Activated CD4-positive, alpha-beta T cell treated with anti-CD3 and anti-CD28 coated beads for 36 hours (primary cell): ENCODE results near the gene RTN4RL1. TPM values are rescaled to one million over a fixed set of nuclear protein-coding genes. Genes with fewer than 3 reads are reported as not detected.
A peak's percentile ranks its signal among the peaks of the same experiment; 100 is the strongest.
"Not testable (repeated sequence)": the region's sequence is repeated elsewhere in the genome, so short reads cannot be mapped to it uniquely, and the experiment has no call there.

Experiments used
- ATAC-seq: fragments of 200-7000 bp; cut with Tn5 transposase; one replicate; pipeline ENCODE4 v1.10.0; 2021; ENCODE audit warnings: mild to moderate bottlenecking, moderate library complexity
- CTCF ChIA-PET: fragments of 350-600 bp; sonication (Branson Sonifier 250); formaldehyde crosslinking; loops from one replicate; lab custom pipeline; 2021; ENCODE audit warnings: antibody characterized with exemption; lab: Charles Lee
- POLR2A ChIA-PET: fragments of 350-600 bp; sonication (Branson Sonifier 250); formaldehyde crosslinking; loops from one replicate; lab custom pipeline; 2021; ENCODE audit warnings: antibody characterized with exemption, inconsistent platforms; lab: Charles Lee
- DNase-seq: peaks from one replicate; pipeline ENCODE4 v3.0.0-alpha.2; 2020
- H3K27ac Mint-ChIP-seq: one replicate; pipeline ENCODE4 v1.8.0; 2021; ENCODE audit warnings: mixed read lengths
- H3K27me3 Mint-ChIP-seq: one replicate; pipeline ENCODE4 v1.8.0; 2021; ENCODE audit warnings: mixed read lengths
- H3K36me3 Mint-ChIP-seq: one replicate; pipeline ENCODE4 v1.8.0; 2021; ENCODE audit warnings: low read depth, mixed read lengths
- H3K4me1 Mint-ChIP-seq: one replicate; pipeline ENCODE4 v1.8.0; 2021; ENCODE audit warnings: mixed read lengths
- H3K4me3 Mint-ChIP-seq: one replicate; pipeline ENCODE4 v1.8.0; 2021; ENCODE audit warnings: mild to moderate bottlenecking, moderate library complexity, mixed read lengths
- H3K9me3 Mint-ChIP-seq: one replicate; pipeline ENCODE4 v1.8.0; 2021; ENCODE audit warnings: low read depth, mixed read lengths
- intact Hi-C, 2 experiments: fragments of 100-400 bp; cut with DNase I in 1 of 2; cut with micrococcal nuclease in 1 of 2; formaldehyde crosslinking; loops; one replicate each; pipeline versions ENCODE4 v1.14.2 to v1.15.1; 2022 to 2024; cut with DNase I, micrococcal nuclease
- microRNA-seq: library from miRNA; unstranded; fragments of <30 nt; microRNA quantifications from one replicate; pipeline ENCODE4 v1.2.0, GENCODE V29; 2021; ENCODE audit warnings: borderline replicate concordance
- total RNA-seq, 2 experiments: library from RNA; stranded (reverse); gene quantifications; one replicate each; pipeline ENCODE4 v1.2.3, GENCODE V29; 2021

RTN4RL1 gene
- total RNA-seq, 2 experiments from 2014 or later, result 0.11 to 0.18 TPM

DNA sequence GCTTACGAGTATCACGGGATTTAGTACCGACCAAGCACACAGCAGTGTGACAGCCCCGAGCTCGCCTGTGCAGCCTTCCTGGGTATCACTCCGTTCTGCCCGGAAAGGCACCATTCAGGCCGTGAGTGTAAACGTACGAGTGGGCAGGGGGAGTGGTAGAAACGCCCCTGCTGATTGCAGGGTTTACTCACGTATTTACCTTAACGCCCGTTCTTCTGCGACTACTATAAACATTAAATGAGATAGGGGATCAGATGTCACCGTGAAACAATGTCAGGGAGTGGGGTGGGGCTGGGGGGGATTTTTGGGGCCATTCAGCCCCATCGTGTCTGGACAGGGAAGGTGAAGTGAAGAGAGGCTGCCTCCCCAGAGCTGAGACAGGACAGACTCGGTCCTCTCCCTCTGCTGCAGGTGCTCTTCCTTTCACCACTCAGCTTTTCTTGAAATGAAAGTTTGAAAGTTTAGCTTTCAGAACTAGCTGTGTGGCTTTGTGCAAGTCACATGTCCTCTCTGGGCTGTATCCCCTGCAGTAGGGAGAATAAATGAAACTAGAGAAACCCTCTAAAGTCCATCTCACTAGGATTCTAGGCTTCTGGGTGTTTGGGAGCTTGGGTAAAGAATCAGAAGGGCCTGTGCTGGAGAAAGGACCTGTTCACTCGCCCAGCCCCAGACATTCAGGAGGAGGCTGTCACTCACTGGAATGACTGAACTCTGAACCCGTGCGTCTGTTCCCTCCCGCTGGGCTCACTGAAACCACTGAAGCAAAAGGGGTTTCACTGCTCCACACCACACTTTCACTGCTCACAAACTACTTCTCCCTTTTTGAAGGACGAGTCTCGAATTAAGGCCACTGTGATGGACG lies 128.7 kb downstream of the RTN4RL1 start:
- Mint-ChIP-seq H3K4me3 (no peak overlapping the region), H3K27ac (no peak overlapping the region), H3K36me3 (peaks cover 51% of the 10 kb centered on the region), H3K9me3 (no peaks in the 10 kb centered on the region), H3K4me1 (no peaks in the 10 kb centered on the region), H3K27me3 (no peaks in the 10 kb centered on the region)
- DNase-seq (no peak), ATAC-seq (no peak)
- ChIA-PET CTCF (interaction anchor here (0.6 kb wide), 1 partner anchor 422 kb away, joined by 3 read pairs; no protein-coding TSS in a partner anchor), POLR2A (no interaction called here)
- intact Hi-C loops, result no loop called here

DNA sequence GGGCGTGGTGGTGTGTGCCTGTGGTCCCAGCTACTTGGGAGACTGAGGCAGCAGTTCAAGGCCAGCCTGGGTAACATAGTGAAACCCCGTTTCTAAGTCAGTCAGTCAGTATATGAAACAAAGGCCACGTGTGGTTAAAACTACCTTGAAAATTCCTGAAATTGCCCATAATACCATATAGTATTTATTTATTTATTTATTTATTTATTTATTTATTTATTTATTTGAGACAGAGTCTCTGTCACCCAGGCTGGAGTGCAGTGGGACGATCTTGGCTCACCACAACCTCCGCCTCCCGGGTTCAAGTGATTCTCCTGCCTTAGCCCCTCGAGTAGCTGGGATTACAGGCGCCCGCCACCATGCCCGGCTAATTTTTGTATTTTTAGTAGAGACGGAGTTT lies 129.7 kb downstream of the RTN4RL1 start:
- H3K4me3 Mint-ChIP-seq, POLR2A ChIA-PET, intact Hi-C loops, H3K9me3 Mint-ChIP-seq, ATAC-seq, H3K27ac Mint-ChIP-seq, H3K27me3 Mint-ChIP-seq, DNase-seq, H3K4me1 Mint-ChIP-seq: not testable (repeated sequence)
- peaks cover 57% of the 10 kb centered on the region for H3K36me3 Mint-ChIP-seq
- CTCF ChIA-PET, result interaction anchor here (0.6 to 1.3 kb wide), 3 partner anchors 13 to 423 kb away, joined by 3 to 4 read pairs (median 3); no protein-coding TSS in a partner anchor

DNA sequence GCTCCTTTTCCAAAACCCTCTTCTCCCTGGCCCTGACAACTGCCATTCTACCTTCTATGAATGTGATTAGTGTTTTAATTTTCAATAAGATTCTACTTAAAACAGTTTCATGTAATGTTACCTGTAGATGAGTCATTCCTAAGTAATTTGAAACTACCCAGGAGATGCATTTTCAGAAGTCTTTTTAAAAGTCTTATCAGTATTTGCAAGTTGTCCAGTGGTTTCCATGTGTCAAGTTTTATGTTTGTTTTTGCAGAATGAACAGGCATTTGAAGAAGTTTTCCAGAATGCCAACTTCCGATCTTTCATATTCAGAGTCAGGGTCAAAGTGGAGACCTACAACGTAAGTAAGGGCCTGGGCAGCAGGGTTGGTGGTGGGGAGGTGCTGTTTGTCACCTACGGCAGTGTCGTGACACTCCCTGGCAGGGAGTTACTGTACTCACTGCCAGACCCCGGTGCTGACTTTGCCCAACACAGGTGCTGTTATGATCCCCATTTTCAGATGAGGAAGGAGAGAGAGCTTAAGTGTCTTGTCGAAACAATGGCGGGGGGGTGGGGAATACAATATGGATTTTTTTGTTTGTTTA lies 130.3 kb downstream of the RTN4RL1 start:
- Mint-ChIP-seq H3K36me3 (peaks cover 57% of the 10 kb centered on the region), H3K27ac (no peak overlapping the region), H3K27me3 (no peaks in the 10 kb centered on the region), H3K4me3 (no peak overlapping the region), H3K4me1 (peaks cover 2% of the 10 kb centered on the region), H3K9me3 (no peaks in the 10 kb centered on the region)
- ChIA-PET POLR2A (no interaction called here), CTCF (interaction anchor here (1.3 kb wide), 1 partner anchor 14 kb away, joined by 4 read pairs; no protein-coding TSS in a partner anchor)
- intact Hi-C loops, result no loop called here
- DNase-seq (no peak), ATAC-seq (no peak)

DNA sequence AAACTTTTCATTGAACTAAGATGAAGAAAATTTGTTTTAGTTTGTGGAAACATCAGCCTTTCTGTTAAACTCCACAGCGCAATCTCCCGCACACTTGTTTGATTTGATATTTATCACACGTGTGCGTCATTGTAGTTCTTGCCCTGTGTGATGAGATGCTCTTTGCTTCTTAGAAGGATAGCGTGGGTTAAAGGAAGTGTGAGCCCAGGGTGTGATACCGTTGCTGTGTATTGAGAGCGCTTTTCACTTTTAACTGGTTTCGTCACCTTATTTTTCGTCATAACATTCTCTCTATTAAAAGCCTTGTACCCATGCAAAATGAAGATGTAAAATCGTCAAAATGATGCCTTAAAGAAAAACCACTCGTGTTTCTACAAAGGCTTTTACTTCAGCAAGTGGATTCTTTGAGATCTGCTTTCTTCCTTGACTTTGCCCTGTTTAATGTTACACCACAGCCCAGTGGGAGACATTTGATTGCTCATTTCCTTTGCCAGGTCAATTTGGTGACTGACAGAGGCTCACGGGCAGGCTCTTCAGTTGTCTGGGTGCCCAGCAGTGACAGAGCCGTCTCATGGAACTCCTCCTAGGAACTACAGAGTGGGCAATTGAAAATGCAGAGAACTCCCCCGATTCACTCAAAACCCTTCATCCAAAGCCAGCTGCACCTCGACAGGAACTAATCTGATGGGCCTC lies 134.2 kb downstream of the RTN4RL1 start:
- peak; percentile 88 for ATAC-seq
- DNase-seq, result no peak
- CTCF ChIA-PET, result interaction anchor here (0.8 kb wide), 1 partner anchor 19 kb away, joined by 3 read pairs; no protein-coding TSS in a partner anchor
- H3K4me1 Mint-ChIP-seq, result peaks cover 2% of the 10 kb centered on the region
- no peaks in the 10 kb centered on the region for H3K27me3 Mint-ChIP-seq
- peak overlapping the region; percentile 17 for H3K27ac Mint-ChIP-seq
- H3K36me3 Mint-ChIP-seq, result peaks cover 49% of the 10 kb centered on the region
- intact Hi-C loops, result no loop called here
- POLR2A ChIA-PET, result interaction anchor here (0.6 kb wide), 1 partner anchor 121 kb away, joined by 5 read pairs; no protein-coding TSS in a partner anchor
- H3K4me3 Mint-ChIP-seq, result no peak overlapping the region
- no peaks in the 10 kb centered on the region for H3K9me3 Mint-ChIP-seq

DNA sequence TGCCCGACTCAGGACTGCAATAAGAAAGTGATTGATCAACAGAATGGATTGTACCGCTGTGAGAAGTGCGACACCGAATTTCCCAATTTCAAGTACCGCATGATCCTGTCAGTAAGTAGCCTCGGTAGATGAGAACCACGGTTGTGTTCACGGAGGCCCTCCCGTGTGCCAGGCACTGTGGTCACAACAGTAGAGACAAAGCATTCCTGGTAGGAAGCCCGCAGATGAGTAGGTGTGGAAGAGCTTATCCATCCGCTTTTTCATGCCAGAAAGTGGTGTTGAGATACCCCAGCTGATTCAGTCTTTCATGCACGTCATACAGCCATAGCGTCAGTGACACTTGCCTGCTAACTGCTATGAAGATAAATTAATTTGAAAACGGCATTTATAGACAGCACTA lies 136.4 kb downstream of the RTN4RL1 start:
- Mint-ChIP-seq H3K4me3 (no peak overlapping the region), H3K4me1 (peaks cover 2% of the 10 kb centered on the region), H3K27me3 (no peaks in the 10 kb centered on the region), H3K27ac (no peak overlapping the region), H3K9me3 (no peaks in the 10 kb centered on the region), H3K36me3 (peaks cover 56% of the 10 kb centered on the region)
- no peak for DNase-seq
- CTCF ChIA-PET, result no interaction called here
- no peak for ATAC-seq
- intact Hi-C loops, result no loop called here
- POLR2A ChIA-PET, result no interaction called here

Small RNAs within 50 kb of the gene (microRNA-seq; reads per million reads assigned to microRNA genes)
- gene MIR132 (1,222 reads per million, percentile 85 among the genes with 10 or more reads in this experiment), gene MIR212 (48.6 reads per million, percentile 56 among the genes with 10 or more reads in this experiment)

Other genes with a start within 250 kb of the RTN4RL1 start
- 10 to 100 TPM; 19.7 to 19.8 TPM for gene SMYD4, start 195.4 kb downstream of the RTN4RL1 start, total RNA-seq
- 100 to 1,000 TPM; 134 to 191 TPM for gene RPA1, start 195.3 kb downstream of the RTN4RL1 start, total RNA-seq
- gene DPH1, start 4.8 kb upstream of the RTN4RL1 start, total RNA-seq, result 10 to 100 TPM; 29.1 to 37.0 TPM
- gene OVCA2, start 16.7 kb upstream of the RTN4RL1 start, total RNA-seq, result 10 to 100 TPM; 31.4 to 38.6 TPM
- gene HIC1, start 29.8 kb upstream of the RTN4RL1 start, total RNA-seq, result 10 to 100 TPM; 13.6 to 16.5 TPM